Measurements from ENCODE around the gene RNF11. TPM values are rescaled to one million over a fixed set of nuclear protein-coding genes. Genes with fewer than 3 reads are reported as not detected.

Gene RNF11
- total and polyA plus RNA-seq, 2 donors, result 122 to 130 TPM

DNA sequence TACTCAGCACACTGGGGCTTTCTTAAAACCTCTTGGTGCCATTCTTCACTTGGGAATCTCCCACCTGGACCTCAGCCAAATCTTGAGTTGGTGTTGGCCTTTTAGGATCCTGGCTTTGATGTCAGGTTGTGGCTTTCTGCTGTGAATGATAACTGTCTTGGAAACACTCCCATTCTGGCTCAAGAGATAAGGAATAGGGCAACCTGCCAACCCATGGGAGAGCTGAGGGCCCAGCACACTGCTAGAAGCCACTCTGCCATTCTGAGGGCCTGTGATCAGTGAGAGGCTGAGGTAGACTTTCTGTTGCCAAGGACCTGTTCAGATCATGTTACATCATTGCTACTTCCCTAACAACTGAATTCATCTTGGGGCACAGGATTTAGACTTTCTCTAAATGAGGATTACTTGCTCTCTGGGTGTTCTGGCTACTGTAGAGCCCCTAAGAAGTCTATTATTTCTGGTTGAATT, 48.4 kb downstream of the RNF11 start:
- no peaks in the 10 kb centered on the region for H3K4me1 ChIP-seq (ENCODE audit: insufficient read depth)
- DNase-seq (ENCODE audit: extremely low spot score), result no peak
- H3K36me3 ChIP-seq (ENCODE audit: insufficient read depth), result no peaks in the 10 kb centered on the region
- H3K4me3 ChIP-seq (ENCODE audit: low read depth, low read length), result no peak overlapping the region
- no peak overlapping the region for H3K27ac ChIP-seq (ENCODE audit: low read depth)

DNA sequence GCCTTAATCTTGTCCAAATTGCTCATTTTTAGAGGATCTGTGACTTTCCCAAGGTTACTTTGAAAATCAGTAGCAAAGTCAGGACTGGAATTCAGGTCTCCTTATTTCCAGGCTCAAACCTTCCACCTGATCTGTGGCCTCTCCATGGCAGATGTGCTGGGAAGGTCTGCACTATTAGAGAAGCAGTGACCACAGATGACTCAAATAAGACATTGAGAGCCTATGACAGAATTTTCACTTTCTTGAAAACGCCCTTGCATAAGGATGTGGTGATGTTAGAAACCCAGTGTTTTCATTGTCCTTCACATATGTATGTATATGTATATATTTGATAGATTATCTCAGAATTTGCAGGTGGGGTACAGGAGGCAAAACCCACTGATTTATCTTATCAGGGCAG, 49.0 kb downstream of the RNF11 start:
- Histone ChIP-seq H3K4me3 (ENCODE audit: low read depth, low read length) (no peak overlapping the region), H3K4me1 (ENCODE audit: insufficient read depth) (no peaks in the 10 kb centered on the region), H3K36me3 (ENCODE audit: insufficient read depth) (no peaks in the 10 kb centered on the region), H3K27ac (ENCODE audit: low read depth) (no peak overlapping the region)
- 85% methylated on average over 1 of the region's 1 CpG for WGBS
- DNase-seq (ENCODE audit: extremely low spot score), result no peak

DNA sequence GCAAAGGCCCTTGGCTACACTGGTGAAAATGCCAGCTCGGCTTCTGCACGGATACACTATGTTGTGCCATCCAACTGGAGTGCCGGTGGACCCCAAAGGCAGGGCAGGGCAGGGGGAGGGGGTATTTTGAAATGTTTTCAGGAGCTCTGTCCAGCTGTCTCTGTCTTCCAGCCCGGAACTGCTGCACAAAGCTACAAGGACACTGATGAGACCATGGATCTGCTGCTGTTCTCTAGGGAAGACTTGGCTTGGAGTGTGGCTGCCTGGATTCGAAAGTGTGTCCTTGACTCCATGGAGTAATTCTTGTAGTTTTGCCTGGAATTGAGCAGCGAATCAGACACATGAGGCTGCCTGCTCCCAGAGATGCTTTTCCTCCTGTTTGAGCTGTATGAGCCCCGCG, 51.9 kb downstream of the RNF11 start:
- H3K36me3 ChIP-seq (ENCODE audit: insufficient read depth), result no peaks in the 10 kb centered on the region
- no peak overlapping the region for H3K27ac ChIP-seq (ENCODE audit: low read depth)
- H3K4me3 ChIP-seq (ENCODE audit: low read depth, low read length), result no peak overlapping the region
- no peak for DNase-seq (ENCODE audit: extremely low spot score)
- 90% methylated on average over 8 of the region's 8 CpGs for WGBS
- no peaks in the 10 kb centered on the region for H3K4me1 ChIP-seq (ENCODE audit: insufficient read depth)

DNA sequence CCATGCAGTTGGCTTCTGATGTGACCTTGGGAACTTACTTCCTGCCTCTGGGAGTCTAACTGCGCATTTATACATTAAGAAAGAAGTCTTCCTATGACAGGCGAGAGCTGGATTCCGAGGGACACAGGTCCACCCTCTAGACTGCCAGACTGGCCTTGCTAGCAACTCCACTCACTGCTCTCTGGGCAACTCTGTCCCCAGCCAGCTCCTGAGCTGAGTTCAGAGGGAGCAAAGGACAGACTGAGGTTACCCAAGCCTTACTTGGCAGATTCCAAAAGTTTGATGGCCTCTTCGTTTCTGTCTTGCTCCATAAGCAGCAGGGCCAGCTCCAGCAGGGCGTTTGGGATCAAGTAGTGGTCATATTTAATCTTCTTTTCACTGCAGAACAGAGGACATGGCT, 52.5 kb downstream of the RNF11 start:
- Histone ChIP-seq H3K4me1 (ENCODE audit: insufficient read depth) (no peaks in the 10 kb centered on the region), H3K36me3 (ENCODE audit: insufficient read depth) (no peaks in the 10 kb centered on the region), H3K27ac (ENCODE audit: low read depth) (no peak overlapping the region), H3K4me3 (ENCODE audit: low read depth, low read length) (no peak overlapping the region)
- 90% methylated on average over 5 of the region's 5 CpGs for WGBS
- DNase-seq (ENCODE audit: extremely low spot score), result no peak

DNA sequence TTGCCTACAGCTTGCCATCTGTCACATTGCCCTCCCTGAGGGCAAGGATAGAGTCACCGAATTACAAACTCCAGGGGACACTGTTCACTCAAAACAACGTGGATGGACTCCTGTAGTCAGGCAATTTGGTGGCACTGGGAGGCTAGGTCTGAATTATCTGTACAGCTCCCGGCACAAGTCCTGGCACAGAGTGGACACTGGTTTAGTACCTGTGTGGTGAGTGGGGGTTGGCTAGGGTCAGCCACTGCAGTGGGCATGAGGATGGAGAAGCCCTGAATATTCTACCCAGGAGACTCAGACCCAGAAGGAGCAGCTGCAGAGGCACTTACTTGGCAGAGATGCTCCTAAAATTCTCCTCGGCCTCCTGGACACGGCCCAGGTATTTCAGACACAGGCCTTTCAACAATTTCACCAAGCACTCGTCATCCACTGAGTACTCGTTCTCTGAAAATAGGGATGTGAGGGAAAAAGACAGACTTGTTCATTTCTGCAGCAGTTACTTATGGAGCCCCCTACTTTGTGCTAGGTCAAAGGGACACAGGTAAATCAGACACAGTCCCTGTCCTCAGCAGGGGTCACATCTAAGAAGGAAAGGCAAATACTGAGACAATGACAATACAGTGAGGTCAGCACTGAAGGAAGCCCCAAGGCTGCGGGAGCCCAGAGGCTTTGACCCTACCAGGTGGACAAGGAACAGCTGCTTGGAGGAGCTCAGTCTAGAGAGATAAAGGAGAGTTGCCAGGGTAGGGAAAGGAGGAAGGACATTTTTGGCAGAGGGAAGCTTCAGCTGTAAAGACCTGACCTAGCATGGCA, 53.8 kb downstream of the RNF11 start:
- WGBS, result 80% methylated on average over 8 of the region's 8 CpGs

DNA sequence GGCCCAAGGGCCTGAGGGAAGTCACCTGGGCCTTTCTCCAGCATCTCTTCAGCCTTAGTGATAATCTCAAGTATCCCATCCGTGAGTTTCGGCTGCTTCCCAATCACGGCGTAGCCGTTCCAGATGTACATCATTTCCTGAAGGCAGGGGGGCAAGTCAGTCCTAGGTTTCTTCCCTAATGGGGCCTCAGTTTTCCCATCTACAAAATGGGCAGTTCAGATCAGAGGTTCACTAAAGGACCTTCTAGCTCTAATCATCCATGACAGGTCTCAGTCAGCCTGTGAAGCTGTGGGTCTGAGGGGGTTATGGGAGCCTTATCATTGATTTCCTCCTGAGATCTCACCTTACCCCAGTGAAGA, 54.4 kb downstream of the RNF11 start:
- Histone ChIP-seq H3K4me3 (ENCODE audit: low read depth, low read length) (no peak overlapping the region), H3K36me3 (ENCODE audit: insufficient read depth) (no peaks in the 10 kb centered on the region), H3K4me1 (ENCODE audit: insufficient read depth) (no peaks in the 10 kb centered on the region), H3K27ac (ENCODE audit: low read depth) (no peak overlapping the region)
- DNase-seq (ENCODE audit: extremely low spot score), result no peak
- WGBS, result 93% methylated on average over 5 of the region's 5 CpGs

More for the DNA sequence above, 53.8 kb downstream of the RNF11 start:
- Histone ChIP-seq H3K36me3 (ENCODE audit: insufficient read depth) (no peaks in the 10 kb centered on the region), H3K4me1 (ENCODE audit: insufficient read depth) (no peaks in the 10 kb centered on the region), H3K27ac (ENCODE audit: low read depth) (no peak overlapping the region), H3K4me3 (ENCODE audit: low read depth, low read length) (no peak overlapping the region)
- DNase-seq (ENCODE audit: extremely low spot score), result no peak

DNA sequence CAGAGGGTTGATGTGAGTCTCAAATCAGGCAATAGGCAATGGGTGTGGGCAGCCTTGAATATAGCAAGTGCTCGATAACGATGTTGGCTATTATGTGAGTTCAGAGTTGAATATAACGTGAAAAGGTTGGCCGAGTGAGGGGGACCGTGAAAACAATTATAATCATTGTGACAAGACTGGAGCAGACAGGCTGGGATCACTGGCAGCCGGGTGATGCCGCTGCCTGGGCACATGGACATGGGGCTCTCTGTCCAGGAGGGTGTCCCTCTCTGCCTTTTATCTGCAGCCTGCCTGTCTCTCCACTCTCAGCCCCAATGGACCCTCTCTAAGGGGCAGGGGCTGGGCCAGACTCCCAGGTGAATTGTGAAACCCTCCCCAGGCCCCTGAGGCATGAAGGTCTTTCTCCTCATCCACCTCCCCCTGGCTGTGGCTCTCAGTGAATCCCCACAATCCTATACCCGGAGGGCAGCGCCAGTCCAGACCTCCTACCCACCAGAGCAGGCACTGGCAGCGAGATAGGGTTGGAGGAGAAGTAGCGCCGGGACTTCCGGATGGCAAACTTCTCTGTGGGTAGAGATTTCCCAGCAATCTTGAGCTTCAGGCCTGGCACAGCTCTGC, 57.9 kb downstream of the RNF11 start:
- 87% methylated on average over 13 of the region's 13 CpGs for whole genome bisulfite sequencing
- no peak for DNase-seq (ENCODE audit: extremely low spot score)
- Histone ChIP-seq H3K27ac (ENCODE audit: low read depth) (no peak overlapping the region), H3K4me3 (ENCODE audit: low read depth, low read length) (no peak overlapping the region), H3K4me1 (ENCODE audit: insufficient read depth) (no peaks in the 10 kb centered on the region), H3K36me3 (ENCODE audit: insufficient read depth) (no peaks in the 10 kb centered on the region)

DNA sequence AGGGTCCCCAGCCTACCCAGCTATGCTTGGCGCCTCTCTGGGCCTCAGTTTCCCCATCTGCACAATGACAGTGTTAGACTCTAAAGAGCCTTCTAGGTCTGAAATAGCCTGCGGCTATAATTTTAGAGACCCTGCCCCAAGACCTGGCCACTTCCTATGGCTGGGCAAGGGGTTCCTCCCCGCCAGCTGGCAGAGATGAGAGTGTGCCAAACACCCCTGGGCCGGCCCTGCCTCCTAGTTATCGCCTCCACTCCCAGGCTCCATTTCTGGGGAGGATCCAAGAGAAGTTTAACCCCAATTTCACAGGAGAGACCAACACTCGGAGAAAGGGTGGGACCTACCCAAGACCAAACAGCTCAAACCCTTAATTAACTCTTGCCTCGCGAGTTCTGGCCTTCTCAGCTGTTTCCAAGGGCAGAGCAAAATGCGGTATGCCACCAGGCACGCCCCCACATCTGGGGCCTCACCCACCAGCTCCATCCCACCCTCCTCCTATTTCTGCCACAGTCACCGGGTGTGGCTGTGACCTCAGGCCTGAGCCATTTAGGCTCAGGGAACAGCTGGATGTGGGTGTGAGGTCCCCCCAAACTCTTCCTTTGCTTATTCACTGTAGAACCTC, 58.6 kb downstream of the RNF11 start:
- 74% methylated on average over 11 of the region's 11 CpGs for WGBS
- DNase-seq (ENCODE audit: extremely low spot score), result no peak

DNA sequence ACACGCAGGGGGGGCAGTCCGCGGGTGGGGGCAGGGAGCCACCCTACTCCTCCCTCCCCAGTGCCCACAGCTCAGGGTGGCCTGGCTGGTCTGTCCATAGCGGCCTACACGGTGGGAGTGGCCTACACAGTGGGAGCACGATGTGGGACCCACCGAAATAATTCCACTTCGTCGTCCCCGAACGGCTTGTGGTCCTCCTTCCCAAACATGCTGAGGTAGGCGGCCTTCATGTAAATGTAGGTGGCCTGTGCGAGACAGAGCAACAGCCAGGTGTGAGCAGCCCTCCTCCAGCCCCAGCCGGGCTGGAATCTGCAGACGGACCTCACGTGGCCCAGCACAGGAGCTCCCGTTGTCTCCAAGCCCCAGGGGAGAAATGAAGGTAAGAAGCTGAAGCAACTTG, 59.9 kb downstream of the RNF11 start:
- Histone ChIP-seq H3K4me1 (ENCODE audit: insufficient read depth) (no peaks in the 10 kb centered on the region), H3K27ac (ENCODE audit: low read depth) (no peak overlapping the region), H3K4me3 (ENCODE audit: low read depth, low read length) (no peak overlapping the region), H3K36me3 (ENCODE audit: insufficient read depth) (no peaks in the 10 kb centered on the region)
- no peak for DNase-seq (ENCODE audit: extremely low spot score)
- 91% methylated on average over 17 of the region's 17 CpGs for WGBS

More for the DNA sequence above, 58.6 kb downstream of the RNF11 start:
- Histone ChIP-seq H3K4me1 (ENCODE audit: insufficient read depth) (no peaks in the 10 kb centered on the region), H3K4me3 (ENCODE audit: low read depth, low read length) (no peak overlapping the region), H3K36me3 (ENCODE audit: insufficient read depth) (no peaks in the 10 kb centered on the region), H3K27ac (ENCODE audit: low read depth) (no peak overlapping the region)

DNA sequence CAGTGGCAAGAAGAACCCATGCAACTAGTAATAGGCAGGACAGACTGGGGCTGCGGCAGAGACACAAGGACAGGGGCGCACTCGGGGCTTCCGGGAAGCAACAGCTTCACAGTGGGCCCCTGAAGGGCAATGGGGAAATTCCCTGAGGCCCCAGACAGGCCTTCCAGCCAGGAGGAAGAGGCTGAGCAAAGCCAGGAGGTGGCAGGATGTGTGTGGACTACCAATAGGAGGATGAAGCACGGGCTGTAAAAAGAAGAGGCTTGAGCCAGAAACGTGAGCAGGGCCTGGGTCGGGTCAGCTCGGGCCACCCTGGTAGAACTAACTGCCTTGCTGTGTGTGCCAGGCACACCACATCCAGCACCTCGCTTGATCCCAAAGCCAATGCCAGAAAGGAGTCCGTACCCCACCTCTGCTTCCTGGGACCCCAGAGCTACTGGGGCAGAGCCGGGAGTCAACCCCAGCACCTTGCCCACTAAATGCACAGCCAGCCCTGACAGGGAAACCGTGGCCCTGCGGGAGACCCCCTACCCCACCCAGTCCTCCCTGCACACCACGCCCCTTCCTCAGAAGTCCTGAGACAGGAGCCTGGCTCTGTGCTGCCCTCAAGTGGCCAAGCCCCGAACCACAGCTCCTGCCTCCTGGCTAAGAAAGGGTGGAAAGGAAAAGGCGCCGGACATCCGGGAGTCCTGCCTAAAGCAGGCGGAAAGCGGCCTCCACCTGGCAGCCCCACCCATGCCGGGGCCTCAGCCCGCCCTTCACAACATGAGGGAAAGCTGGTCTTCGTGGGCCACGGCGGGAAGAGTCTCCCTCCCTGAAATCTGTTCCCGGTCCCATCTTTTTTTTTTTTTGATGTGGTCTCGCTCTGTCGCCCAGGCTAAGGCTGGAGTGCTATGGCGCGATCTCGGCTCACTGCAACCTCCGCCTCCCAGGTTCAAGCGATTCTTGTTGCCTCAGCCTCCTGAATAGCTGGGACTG, 60.6 kb downstream of the RNF11 start:
- H3K27ac ChIP-seq (ENCODE audit: low read depth), result no peak overlapping the region
- 22% methylated on average over 33 of the region's 33 CpGs for WGBS
- H3K4me3 ChIP-seq (ENCODE audit: low read depth, low read length), result peak overlapping the region; percentile 38
- H3K4me1 ChIP-seq (ENCODE audit: insufficient read depth), result no peaks in the 10 kb centered on the region
- H3K36me3 ChIP-seq (ENCODE audit: insufficient read depth), result no peaks in the 10 kb centered on the region
- no peak for DNase-seq (ENCODE audit: extremely low spot score)

DNA sequence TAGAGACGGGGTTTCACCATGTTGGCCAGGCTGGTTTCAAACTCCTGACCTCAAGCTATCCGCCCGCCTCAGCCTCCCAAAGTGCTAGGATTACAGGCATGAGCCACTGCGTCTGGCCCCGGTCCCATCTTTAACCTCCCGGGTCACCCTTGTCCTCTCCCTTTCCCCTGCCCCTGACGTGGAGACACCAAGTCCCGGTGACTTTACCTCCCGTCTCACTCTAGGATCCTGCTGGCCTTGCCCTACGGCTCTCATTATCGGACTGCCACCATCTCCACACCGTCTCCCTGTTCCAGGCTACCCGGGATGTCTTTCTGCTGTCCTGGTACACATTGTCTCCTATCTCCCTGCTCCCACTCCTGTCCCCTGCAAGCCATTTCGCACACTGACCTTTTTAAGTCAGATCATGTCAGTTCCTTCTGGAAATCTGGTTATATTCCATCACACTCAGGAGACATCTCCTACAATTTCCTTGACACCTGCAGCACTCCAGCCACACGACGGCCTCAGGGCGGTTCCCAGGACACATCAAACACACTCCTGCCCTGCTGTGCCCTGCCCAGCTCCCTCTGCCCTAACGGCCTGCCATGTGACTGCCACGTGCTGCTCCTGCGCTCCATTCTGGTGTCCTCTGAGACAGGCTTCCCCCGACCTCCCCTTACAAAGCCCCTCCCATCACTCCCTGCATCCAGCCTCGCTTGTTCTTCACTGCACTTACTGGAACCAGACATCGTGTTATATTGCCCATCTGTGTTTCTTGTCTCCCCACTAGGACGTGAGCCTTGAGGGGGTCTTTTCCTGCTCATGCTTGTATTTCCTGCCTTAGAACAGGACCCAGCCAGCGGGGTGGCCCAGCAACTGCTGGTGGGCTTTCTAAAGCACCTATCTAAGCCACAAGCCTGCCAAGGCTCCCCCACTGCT, 61.6 kb downstream of the RNF11 start:
- no peak overlapping the region for H3K27ac ChIP-seq (ENCODE audit: low read depth)
- H3K4me1 ChIP-seq (ENCODE audit: insufficient read depth), result no peaks in the 10 kb centered on the region
- no peak overlapping the region for H3K4me3 ChIP-seq (ENCODE audit: low read depth, low read length)
- 77% methylated on average over 25 of the region's 25 CpGs for WGBS
- no peak for DNase-seq (ENCODE audit: extremely low spot score)
- no peaks in the 10 kb centered on the region for H3K36me3 ChIP-seq (ENCODE audit: insufficient read depth)

DNA sequence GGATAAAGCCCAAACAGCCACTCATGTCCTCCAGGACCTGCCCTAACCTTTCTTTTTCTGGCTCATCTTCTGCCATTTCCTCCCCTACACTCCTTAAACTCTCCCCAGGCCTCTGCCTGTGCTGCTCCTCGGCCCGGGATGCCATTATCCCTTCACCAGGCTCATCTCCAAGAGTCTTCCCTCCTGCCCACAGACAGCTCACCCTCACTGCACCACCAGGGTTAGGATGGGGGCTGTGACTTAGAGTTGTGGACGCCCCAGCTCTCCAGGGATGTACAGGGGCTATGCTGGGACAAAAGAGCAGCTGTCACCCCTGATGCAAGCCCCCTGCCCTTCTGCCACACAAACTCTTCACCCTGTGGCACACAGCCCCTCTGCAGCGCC, 62.2 kb downstream of the RNF11 start:
- WGBS, result 89% methylated on average over 4 of the region's 4 CpGs
- H3K36me3 ChIP-seq (ENCODE audit: insufficient read depth), result no peaks in the 10 kb centered on the region
- no peak overlapping the region for H3K4me3 ChIP-seq (ENCODE audit: low read depth, low read length)
- H3K4me1 ChIP-seq (ENCODE audit: insufficient read depth), result no peaks in the 10 kb centered on the region
- no peak overlapping the region for H3K27ac ChIP-seq (ENCODE audit: low read depth)
- DNase-seq (ENCODE audit: extremely low spot score), result no peak

Data from urinary bladder (tissue), 4 donors.